Measurements from ENCODE around the gene COLQ.

DNA sequence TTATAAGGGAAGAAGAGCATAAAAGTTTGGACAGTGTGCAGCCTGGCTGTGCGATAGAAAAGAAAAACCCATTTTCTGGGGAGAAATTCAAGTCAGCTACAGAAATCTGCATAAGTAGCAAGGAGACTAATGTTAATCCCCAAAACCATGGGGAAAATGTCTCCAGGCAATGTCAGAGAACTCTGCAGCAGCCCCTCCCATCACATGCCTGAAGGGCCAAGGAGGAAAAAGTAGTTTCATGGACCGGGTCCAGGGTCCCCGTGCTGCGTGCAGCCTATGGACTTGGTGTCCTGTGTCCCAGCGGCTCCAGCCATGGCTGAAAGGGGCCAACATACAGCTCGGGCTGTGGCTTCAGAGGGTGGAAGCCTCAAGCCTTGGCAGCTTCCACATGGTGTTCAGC lies 28.3 kb upstream of the COLQ start:
- no peak for TF ChIP-seq POLR2AphosphoS5 (IDR thresholded peaks at IDR 0.05; ENCODE audit: low read depth, low read length)
- TF ChIP-seq POLR2A (IDR thresholded peaks at IDR 0.05; ENCODE audit: low read depth, low read length): no peak
- TF ChIP-seq SPI1 (IDR thresholded peaks at IDR 0.05; ENCODE audit: low read depth, low read length): no peak
- no peak for TF ChIP-seq POU2F2 (IDR thresholded peaks at IDR 0.05; ENCODE audit: low read depth, low read length)
- no peak for TF ChIP-seq PAX5 (IDR thresholded peaks at IDR 0.05; ENCODE audit: insufficient read depth, low read length, severe bottlenecking)
- no peak for TF ChIP-seq TAF1 (IDR thresholded peaks at IDR 0.05; ENCODE audit: low read depth, low read length)
